NCI-H510A treated with DMSO at 0.1 percent for 48 hours (cell line): ENCODE data around the gene BTBD1.
"Not testable (repeated sequence)": the region's sequence is repeated elsewhere in the genome, so short reads cannot be mapped to it uniquely, and the experiment has no call there.

Source experiments
- DNase-seq: peaks from one replicate; lab custom pipeline; 2025; lab: John Stamatoyannopoulos, UW

The BTBD1 gene

DNA sequence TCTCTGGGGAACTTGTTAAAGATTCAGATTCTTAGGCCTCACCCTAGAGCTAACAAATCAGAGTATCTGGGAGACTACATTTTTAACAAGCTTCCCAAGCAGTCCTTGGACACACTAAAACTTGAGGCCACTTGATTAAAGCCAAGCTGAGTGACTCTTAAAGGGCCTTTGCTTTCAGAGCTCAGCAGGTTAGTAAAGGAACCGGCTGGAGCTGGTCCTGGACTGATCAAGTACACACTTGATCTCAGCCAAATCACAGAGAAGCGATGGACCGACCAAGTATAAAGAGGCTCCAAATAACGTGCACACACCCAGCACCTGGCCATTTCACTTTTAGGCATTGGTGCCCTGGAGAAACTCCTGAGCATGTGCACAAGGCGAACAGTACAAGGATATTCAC, 27.5 kb upstream of the BTBD1 start:
- peak; percentile 12 for DNase-seq

DNA sequence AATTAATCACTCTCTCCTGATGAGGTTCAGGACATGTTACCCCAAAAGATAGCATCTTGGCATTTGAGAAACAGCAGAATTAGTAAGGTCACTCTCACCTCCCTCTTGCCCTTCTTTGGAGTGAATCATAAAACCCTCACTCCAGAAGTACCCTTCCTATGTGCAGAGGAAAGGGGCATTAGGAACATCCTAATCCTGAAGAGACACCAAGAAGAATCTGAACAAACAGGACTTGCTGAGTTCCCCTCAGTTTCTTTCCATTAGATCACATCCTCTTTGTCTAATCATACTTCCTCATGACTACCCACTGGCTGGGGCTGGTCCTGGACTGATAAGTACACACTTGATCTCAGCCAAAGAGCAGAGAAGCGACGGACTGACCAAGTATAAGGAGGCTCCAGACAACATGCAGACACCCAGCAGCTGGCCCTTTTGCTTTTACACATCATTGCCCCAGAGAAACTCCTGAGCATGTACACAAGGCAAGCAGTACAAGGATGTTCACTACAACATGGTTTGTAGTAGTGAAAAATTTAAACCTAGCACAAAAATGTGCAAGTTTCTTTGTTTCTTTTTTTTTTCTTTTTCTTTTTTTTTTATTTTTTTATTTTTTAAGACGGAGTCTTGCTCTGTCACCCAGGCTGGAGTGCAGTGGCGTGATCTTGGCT, 25.4 kb upstream of the BTBD1 start:
- peak; percentile 16 for DNase-seq

DNA sequence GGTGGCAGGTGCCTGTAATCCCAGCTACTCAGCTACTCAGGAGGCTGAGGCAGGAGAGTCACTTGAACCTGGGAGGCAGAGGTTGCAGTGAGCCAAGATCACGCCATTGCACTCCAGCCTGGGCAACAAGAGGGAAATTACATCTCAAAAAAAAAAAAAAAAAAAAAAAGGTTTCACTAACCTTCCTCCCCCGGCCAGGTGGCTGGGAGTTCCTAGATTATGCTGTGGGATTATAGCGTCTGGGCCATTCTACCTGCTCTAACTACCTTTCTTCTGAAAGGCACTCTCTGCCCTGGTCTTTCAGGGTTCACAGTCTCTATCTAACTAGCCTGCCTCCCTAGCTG, 24.9 kb upstream of the BTBD1 start:
- not testable (repeated sequence) for DNase-seq

DNA sequence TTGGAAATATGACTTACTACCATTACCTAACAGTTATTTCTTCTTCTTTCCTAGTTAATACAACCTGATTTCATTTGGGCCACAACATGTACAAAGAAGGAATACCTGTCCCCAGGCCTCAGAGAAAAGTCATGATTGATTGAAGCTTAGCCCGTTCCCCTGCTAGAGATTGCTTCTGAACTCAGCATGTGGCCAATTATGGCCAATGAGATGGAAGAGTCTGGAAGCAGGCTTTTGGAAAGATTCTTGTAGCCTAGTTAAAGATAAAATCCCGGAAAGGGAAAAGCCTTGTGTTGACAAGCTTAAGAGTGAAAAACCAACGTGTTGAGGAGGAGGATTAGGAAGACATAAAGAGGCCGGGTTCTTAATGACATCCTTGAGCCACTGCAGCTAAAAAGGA, 23.4 kb upstream of the BTBD1 start:
- DNase-seq: no peak

DNA sequence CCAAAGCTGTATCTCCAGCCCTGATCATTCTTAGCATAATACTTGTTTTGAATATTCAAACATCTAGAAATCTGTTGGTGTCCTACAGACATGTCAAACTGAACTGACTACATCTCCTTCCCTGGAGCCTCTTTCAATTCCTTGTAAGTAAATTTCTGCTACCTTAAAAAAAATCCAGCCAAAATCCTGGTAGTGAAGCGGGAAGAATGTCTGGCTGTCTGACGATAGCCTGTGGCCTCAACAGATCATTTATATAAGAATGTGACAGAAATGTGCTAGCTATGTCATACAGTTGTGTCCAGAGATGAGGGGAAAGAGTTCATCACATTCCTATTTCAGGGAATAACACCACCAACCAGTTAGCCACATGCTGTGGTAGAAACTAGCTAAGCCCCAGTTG, 21.8 kb upstream of the BTBD1 start:
- no peak for DNase-seq

DNA sequence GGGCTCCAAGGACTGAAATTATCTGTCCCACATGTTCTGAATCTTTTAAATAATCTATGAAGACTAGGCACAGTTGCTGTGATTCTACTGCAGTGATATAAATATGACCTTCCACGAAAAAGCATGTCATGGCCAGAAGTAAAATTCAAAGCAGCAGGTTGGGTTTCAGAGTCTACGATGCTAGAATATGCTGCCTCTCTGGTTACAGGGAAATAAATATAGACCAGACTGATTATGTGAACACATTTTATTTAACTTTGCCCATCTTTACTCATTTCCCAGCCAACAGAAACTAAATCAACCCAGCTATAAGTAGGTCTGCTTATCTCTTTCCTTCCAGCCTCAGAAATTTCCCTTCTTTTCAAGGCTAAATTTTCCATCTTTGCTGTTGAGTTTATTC, 20.5 kb upstream of the BTBD1 start:
- DNase-seq: no peak

DNA sequence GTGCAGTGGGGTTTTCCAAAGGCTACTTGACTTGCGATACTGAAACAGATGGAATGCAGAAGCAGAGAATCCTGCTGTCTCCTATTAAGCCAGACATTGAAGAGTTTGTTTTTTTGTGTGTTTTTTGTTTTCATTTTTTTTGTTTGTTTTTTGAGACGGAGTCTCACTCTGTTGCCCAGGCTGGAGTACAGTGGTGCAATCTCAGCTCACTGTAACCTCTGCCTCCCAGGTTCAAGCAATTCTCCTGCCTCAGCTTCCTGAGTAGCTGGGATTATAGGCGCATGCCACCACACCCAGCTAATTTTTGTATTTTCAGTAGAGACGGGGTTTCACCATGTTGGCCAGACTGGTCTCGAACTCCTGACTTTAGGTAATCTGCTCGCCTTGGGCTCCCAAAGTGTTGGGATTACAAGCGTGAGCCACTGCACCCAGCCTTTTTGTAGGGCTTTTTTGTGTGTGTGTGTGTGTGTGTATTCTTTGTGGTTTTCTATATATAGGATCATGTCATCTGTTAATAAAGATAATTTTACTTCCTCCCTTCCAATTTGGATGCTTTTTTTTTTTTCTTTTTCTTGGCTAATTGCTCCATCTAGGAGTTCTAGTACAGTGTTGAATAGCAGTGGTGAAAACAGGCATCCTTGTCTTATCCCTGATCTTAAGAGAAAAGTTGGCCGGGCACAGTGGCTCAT, 19.0 kb upstream of the BTBD1 start:
- not testable (repeated sequence) for DNase-seq

DNA sequence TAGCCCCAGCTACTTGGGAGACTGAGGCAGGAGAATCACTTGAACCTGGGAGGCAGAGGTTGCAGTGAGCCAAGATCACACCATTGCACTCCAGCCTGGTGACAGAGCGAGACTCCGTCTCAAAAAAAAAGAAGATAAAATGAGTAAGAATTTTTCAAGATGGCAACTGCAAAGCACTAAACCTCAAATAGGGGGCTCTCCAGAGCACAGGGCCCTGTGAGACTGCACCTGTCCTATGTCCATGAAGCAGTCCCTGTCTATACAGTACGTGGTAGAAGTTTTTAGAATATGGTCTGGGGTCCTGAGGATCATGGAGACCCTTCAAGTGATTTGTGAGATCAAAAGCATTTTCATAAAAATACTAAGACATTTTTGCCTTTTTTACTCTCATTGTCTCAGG, 18.4 kb upstream of the BTBD1 start:
- not testable (repeated sequence) for DNase-seq

DNA sequence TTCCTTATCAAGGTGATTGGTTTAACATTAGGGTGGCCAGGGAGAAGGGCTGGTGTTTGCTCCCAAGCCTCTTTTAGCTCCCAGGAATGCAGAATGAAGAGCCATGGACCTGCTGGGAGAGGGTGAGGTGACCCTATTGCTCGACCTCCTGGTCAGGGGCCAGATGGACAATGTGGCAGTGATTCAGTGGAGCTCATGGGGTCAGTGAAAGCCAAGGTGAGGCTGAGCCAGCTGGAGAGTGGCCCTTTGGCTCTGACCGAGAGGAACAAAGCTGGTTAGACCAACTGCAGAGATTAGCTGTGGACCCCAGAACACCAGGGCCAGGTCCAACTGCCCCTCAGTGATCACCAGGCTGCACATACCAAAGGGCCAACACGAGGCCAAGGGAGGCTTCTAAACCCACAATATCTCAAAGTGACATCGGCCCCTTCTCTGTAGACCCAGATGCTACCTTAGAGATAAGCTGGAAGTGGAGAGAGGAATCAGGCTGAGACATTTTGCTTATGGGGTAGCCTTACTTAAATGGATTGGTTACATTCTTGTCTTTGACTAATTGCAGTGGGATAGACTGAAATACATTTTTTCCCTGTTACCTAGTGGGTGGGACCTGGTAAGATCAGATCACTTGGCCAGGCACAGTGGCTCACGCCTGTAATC, 15.8 kb upstream of the BTBD1 start:
- no peak for DNase-seq

DNA sequence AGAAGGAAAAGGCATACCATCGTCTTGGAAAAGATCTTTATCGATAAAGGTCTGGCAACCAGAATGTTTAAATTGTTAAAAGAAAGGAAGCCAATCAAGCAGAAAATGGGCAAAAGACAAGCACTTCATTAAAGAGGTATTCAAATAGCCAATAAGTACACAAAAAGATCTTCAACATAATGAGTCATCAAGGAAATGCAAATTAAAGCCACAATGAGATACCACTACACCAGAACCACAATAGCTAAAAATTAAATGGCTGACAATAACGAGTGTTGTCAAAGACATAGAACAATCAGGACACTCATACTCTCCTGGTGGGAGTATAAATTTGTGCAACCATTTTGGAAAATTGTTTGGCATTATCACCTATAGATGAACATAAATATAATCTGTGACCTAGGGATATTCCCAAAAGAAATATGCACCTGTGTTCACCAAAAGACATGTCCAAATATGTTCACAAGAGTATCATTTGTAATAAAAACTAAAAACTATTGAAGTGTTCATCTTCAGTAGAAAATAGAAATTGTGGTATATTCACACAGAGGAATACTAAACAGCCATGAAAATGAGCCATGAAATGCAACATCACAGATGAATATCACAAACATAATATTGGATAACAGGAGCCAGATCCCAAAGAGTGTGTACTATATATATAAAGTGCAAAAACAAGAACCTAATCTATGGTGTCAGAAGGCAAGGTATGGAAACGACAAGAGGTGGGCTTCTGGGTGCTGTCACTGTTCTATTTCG, 14.4 kb upstream of the BTBD1 start:
- no peak for DNase-seq

DNA sequence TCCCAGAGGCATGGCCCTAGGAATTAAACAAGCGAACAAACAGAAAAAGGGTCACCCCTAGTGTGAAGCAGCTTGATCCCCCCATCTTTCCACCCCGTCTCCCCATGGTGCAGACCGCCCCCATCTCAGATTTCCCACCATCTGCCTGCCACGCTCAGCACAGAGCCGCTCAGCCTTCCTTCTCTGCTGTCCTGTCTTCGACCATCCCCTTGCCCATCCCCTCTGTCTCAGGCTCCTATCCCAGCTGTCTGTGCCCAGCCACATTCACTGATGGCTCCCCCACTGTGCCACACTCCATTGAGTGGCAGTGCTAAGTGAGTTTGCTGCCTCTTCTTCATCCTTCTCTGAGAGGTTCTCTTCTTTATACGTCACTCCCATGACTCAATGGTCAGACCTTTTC, 11.7 kb upstream of the BTBD1 start:
- DNase-seq: no peak

DNA sequence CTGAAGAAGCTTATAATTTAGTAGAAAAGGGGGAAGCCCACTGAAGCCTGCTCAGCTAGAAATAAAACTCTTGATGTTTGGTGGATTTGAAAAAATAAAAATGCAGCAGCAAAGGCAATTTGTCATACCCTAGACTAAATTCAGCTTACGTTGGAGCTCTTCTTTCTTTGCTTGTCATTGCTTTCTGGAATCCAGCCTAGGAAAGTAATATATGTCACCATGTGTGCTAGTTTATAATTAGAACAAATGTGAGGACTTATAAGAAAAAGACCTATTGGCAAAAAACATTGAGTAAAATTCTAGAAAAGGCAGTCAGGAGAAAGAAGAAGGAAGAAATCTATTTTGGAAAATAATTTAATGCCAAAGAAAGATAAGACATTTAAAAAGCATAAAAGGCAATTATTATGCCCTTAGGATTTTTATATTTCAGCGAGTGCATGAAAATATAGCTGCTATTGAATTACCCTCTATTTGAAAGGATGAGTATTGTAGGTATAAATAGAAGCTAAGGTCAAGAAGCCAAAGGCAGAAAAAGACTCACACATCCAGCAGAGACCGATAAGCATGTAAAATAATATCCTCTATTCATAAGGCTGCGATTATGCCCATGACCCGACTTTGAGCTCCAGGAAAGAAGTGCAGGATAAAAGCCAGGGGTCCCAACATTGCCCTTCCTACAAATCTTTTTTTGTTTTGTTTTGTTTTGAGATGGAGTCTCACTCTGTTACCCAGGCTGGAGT, 10.6 kb upstream of the BTBD1 start:
- no peak for DNase-seq

DNA sequence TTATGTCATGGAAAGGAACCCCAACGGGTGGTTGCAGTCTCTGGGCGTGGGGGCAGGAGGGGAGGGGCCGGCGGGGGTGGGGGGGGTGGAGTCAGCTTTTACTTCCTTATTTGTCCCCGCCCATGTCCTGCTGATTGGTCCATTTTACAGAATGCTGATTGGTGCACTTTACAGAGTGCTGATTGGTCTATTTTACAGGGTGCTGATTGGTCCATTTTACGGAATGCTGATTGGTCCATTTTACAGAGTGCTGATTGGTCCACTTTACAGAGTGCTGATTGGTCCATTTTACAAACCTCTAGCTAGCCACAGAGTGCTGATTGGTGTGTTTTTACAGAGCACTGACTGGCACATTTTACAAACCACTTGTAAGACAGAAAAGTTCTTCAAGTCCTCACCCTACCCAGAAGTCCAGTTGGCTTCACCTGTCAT, 2.2 kb upstream of the BTBD1 start:
- not testable (repeated sequence) for DNase-seq

DNA sequence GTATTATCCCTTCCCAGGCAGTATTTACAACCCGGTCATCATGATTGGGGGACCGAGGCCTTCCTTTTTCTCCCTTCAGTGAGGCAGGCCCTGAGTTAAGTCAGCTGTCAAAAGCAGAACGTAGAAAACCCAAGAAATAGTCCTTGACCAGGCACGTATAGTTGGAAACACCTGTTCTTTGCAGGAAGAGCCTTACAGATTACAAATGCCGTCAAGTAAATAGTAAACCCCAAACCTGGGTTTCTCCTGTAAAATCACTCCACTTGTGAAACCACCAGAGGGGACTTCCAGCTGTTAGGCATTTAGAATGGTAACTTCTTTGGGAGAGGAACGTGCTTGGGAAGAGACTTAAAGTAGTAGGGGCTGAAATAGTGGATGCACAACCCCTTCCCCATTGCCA, 1.0 kb upstream of the BTBD1 start:
- DNase-seq: no peak

DNA sequence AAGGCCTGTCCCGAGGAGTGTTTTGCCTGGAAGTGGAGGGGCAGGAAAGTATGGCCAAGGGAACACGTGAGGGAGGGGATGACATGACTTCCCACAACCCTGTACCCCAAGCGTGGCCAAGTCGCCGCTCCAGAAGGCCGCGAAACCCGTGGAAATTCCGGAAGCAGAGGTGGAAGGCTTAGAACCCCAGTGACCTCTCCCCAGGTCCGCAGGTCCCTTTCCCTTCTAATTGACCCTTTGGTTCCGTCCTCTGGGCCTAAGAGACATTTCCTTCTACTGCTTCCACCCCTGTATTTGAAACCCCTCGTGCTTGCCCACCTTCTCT, 548 bp upstream of the BTBD1 start:
- DNase-seq: no peak

DNA sequence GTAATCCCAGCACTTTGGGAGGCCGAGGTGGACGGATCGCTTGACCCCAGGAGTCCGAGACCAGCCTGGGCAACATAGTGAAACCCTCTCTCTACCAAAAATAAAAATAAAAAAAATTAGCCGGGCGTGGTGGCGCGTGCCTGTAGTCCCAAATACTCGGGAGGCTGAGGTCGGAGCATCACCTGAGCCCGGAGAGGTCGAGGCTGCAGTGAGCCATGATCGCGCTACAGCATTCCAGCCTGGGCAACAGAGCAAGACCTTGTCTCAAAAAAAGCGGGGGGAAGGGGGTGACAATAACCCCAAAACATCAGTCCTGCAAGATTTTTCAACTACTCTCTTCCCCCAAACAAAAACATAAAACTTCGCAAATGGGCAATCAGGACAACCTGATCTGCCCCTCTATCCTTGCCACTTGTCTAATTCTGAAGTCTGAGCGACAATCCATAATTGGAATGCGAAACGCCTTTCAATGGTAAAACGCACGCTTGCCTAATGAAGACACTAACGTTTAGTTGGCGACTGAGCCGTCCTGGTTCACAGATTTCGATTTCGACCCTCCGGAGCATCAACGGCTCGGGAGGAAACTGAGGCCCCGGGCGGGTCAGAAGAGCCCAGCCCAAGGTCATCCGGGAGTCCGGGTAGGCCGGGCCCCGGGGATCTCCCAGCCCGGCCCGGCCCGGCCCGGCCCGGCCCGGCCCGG, 868 bp downstream of the BTBD1 start:
- no peak for DNase-seq

DNA sequence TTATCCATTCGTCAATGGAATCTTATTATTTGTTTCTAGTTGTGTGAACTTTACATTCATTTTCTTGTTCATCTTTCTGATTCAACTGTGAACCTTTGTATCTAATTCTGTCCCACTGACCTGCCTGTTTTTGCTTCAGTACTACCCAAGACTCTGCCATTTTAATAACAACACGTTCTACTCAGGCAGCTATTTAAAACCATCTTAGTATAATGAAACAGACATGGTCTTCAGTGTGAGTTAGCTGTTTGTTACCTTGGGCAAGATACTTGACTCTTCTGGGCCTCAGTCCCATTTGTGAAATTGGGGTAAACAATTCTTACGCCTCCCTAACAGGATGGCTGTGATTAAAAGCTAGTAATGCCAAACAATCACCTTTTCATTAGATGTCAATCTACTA, 1.6 kb downstream of the BTBD1 start:
- DNase-seq: no peak

DNA sequence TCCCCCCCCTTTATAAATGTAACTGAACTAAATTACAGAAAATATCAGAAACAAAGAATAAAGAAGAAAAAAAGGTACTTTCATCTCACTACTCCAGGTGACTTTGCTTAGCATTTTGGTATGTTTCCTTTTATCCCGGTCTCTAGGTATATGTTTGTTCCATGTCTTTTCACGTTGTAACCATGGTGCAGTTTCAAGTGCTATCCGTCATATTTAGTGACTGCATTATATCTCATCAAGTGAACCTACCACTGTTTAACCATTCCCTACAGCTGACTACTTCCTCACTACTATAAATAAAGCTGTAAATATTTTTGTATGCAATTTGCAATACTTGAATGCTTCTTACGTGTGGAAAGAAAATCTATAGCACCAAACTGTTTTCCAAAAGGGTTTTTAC, 2.2 kb downstream of the BTBD1 start:
- peak; percentile 33 for DNase-seq

DNA sequence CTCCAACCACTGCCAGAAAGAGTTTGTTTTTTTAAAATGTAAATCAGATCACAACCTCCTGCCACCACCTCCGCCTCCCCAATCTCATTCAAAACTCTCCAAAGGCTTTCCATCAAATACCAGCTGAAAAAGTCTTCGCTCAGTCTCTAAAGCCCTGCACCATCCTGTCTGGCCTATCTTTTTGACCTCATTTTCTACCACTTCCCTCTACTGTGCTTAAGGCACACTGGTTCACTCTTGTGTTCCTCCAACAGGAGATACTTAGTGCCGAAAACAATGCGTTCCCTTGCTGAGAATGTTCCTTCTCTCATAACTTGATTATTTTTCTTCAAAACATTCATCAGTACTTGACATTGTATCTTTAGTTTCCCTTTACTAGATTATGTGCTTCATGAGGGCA, 3.5 kb downstream of the BTBD1 start:
- DNase-seq: no peak

DNA sequence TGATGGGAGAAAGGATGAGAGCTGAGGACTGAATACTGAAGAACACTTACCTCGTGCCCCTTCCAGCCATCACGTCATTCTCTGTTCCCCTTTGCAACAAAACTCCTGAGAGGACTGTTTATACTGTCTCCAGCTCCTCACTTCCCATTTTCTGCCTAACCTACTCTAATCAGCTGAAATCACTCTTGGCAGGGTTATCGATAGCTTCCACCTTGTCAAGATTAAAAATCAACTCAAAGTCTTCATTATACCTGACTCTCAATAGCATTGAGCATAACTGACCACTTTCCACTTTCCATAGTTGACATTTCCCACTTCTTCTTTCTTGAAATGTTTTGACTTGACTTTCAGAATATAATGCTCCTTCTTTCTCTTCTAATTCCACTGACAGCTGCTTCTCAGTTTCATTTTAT, 4.3 kb downstream of the BTBD1 start:
- DNase-seq: no peak

DNA sequence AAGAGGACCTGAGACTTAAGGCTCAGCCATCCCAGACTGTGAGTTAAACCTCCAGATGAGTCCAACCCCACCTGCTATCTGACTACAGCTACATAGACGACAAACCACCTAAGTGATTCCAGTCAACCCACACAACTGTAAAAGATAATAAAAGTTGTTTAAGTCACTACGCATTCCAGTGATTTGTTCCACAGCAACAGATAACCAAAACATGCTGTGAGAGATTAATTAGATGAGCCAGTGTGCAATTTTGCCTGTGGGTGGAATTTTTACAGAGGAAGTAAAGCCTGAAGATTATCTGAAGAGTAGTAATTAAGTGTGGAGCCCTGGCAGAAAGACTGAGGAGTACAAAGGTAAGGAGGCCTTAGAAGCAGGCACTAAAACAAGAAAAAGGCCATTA, 5.4 kb downstream of the BTBD1 start:
- no peak for DNase-seq
